Measurements from ENCODE around the gene ELOVL5.

DNA sequence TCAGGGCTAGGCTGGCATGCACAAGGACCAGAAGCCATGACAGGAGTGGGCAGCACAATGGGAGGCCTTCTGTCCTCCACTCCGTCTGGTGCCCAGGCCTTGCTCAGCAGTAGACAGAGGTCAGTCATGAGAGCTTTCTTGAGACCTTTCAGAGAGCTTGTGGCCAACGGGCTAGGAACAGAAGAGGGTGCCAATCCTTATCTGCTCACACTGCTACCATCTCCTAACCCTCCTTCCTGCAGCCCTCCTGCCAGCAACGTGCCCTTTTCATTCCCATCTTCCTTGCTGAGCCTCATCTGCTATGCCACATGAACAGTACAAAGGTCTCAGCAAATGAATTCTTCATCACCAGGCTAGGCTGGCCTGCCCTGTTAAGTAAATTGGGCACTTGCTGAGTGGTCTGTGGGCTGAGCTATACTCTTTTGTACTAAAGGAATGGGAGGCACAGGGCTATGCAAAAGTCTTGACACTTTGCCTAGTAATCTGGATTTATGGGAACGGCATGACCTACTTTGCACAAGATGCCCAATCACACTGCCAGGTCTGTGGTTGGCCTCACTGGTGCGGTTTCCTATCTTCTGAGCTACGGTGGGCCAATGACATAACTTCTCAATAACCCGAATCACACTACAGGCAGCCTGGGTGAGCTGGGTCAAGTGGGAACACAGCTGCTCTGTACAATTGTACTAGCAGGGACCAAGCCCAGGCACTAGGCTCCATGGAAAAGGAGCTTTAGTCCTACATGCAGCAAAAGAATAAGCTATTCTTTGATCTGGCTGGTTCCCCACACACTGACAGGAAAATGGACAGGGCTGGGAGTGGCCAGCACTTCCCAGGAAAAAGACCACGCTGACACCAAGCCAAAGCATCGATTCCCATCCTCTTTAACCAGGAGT lies 47.8 kb downstream of the ELOVL5 start:
- TF ChIP-seq EZH2 (IDR thresholded peaks at IDR 0.05), result no peak
- TF ChIP-seq, protein P1, sequence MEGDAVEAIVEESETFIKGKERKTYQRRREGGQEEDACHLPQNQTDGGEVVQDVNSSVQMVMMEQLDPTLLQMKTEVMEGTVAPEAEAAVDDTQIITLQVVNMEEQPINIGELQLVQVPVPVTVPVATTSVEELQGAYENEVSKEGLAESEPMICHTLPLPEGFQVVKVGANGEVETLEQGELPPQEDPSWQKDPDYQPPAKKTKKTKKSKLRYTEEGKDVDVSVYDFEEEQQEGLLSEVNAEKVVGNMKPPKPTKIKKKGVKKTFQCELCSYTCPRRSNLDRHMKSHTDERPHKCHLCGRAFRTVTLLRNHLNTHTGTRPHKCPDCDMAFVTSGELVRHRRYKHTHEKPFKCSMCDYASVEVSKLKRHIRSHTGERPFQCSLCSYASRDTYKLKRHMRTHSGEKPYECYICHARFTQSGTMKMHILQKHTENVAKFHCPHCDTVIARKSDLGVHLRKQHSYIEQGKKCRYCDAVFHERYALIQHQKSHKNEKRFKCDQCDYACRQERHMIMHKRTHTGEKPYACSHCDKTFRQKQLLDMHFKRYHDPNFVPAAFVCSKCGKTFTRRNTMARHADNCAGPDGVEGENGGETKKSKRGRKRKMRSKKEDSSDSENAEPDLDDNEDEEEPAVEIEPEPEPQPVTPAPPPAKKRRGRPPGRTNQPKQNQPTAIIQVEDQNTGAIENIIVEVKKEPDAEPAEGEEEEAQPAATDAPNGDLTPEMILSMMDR (IDR thresholded peaks at IDR 0.05), result no peak

Data from neural progenitor cell (in vitro differentiated cells).